ENCODE results near the gene CFAP46. TPM values are rescaled to one million over a fixed set of nuclear protein-coding genes. Genes with fewer than 3 reads are reported as not detected.

Gene CFAP46
- total RNA-seq, 3 donors from 2014 or later = 0.78 to 1.0 TPM; not detected in 1

GRCh38 chr10:132882069-132882951 lies 60.1 kb downstream of the CFAP46 start:
- DNase-seq = peak in 1 of 3 donors; percentile 7
- no peak for ATAC-seq
- H3K4me3 ChIP-seq = no peak overlapping the region

GRCh38 chr10:132881186-132881920 lies 61.0 kb downstream of the CFAP46 start:
- intact Hi-C loops (cut with DNase I, micrococcal nuclease) = no loop called here
- ATAC-seq (no peak), DNase-seq (peak in 2 of 3 donors; percentile 5 to 37)
- no peaks in the 10 kb centered on the region for H3K9me3 ChIP-seq
- no peaks in the 10 kb centered on the region for H3K4me1 ChIP-seq (ENCODE audit: low read depth)
- H3K36me3 ChIP-seq (ENCODE audit: low read depth) = no peaks in the 10 kb centered on the region
- no peak for TF ChIP-seq CTCF (IDR thresholded peaks at IDR 0.05)
- H3K4me3 ChIP-seq = no peak overlapping the region

More at GRCh38 chr10:132882069-132882951, 60.1 kb downstream of the CFAP46 start:
- Histone ChIP-seq H3K4me1 (ENCODE audit: low read depth) (no peaks in the 10 kb centered on the region), H3K9me3 (no peaks in the 10 kb centered on the region), H3K36me3 (ENCODE audit: low read depth) (no peaks in the 10 kb centered on the region)
- intact Hi-C loops (cut with DNase I, micrococcal nuclease) = no loop called here
- no peak for TF ChIP-seq CTCF (IDR thresholded peaks at IDR 0.05)

- Histone ChIP-seq H3K36me3 (ENCODE audit: low read depth) (no peaks in the 10 kb centered on the region), H3K4me3 (no peak overlapping the region), H3K4me1 (ENCODE audit: low read depth) (no peaks in the 10 kb centered on the region), H3K9me3 (no peaks in the 10 kb centered on the region)
- peak in 2 of 3 donors; percentile 18 to 33 for DNase-seq
- ATAC-seq = no peak
- intact Hi-C loops (cut with DNase I, micrococcal nuclease) = no loop called here
- no peak for TF ChIP-seq CTCF (IDR thresholded peaks at IDR 0.05)
Measured at GRCh38 chr10:132880128-132880981, 62.0 kb downstream of the CFAP46 start.

DNA sequence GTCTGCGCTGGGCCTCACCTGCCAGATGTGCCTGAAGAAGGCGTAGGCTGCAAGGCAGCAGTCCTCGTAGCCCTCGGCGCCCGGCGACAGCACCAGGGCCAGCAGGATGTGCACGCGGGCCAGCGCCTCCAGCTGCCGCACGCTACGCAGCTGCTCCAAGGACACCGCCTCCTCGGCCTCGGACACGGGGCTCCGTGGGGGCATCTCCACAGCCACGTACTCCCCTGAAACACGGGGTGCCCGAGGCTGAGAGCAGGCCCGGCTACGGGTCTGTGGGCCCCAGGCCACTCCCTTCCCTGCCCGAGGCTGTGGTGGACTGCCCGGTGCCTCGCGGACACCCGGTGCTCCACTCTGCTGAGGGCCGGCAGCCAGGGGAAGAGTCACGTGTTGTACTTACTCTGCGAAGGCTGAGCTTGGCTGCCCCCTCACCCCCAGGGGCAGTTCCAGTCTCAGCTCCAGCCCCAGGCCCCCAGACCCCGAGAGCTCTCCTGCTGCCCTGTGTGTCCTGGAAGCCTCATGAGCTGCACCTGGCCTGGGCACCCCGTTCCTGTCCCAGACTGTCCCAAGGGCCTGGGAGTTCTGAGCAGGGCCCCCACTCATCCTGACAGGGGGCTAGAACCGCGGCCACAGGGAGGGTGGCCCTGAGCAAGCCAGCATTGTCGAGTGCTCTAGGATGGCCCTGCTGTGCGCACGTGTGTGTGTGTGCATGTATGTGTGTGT lies 62.8 kb downstream of the CFAP46 start:
- intact Hi-C loops (cut with DNase I, micrococcal nuclease) = no loop called here
- H3K4me1 ChIP-seq (ENCODE audit: low read depth) = no peaks in the 10 kb centered on the region
- H3K9me3 ChIP-seq = no peaks in the 10 kb centered on the region
- H3K36me3 ChIP-seq (ENCODE audit: low read depth) = no peaks in the 10 kb centered on the region
- TF ChIP-seq CTCF (IDR thresholded peaks at IDR 0.05) = no peak
- H3K4me3 ChIP-seq = no peak overlapping the region
- peak in 2 of 3 donors; percentile 19 to 29 for DNase-seq
- peak; percentile 25 for ATAC-seq

All from mucosa of descending colon (tissue), 3 donors.